ENCODE results near the gene EEF2KMT.

GRCh38 chr16:5059386-5060072 lies 38.1 kb downstream of the EEF2KMT start:
- TF ChIP-seq CTCF (IDR thresholded peaks at IDR 0.05) (no peak), POLR2AphosphoS5 (IDR thresholded peaks at IDR 0.05) (no peak), POLR2A (IDR thresholded peaks at IDR 0.05) (no peak)
